ENCODE measurements around the gene ITSN1. TPM values are rescaled to one million over a fixed set of nuclear protein-coding genes. Genes with fewer than 3 reads are reported as not detected.

The ITSN1 gene
- total and polyA plus RNA-seq, 2 experiments from 2014 or later, result 77.9 to 95.7 TPM

GRCh38 chr21:33847588-33848248, 205.4 kb downstream of the ITSN1 start:
- H3K4me1 ChIP-seq (ENCODE audit: insufficient read depth), result no peaks in the 10 kb centered on the region
- H3K4me2 ChIP-seq, result no peak overlapping the region
- H3K27me3 ChIP-seq (ENCODE audit: insufficient read depth), result no peaks in the 10 kb centered on the region
- peaks cover 4% of the 10 kb centered on the region; the same call in 1 of the 3 replicates for H3K9me3 Mint-ChIP-seq
- H4K20me1 ChIP-seq (replicated peaks; ENCODE audit: insufficient read depth), result no peaks in the 10 kb centered on the region
- DNase-seq (ENCODE audit: low spot score) (no peak), ATAC-seq (no peak)
- H3K27ac Mint-ChIP-seq, result no peak overlapping the region
- peaks cover 9% of the 10 kb centered on the region for H3K4me1 Mint-ChIP-seq
- no peak for TF ChIP-seq ZNF331 (CRISPR knock-in tag; IDR thresholded peaks at IDR 0.05; ENCODE audit: low read depth)
- no peak for TF ChIP-seq CTCF (conservative IDR thresholded peaks at IDR 0.05; ENCODE audit: low read depth in 2 of 2)
- TF ChIP-seq, protein P1, sequence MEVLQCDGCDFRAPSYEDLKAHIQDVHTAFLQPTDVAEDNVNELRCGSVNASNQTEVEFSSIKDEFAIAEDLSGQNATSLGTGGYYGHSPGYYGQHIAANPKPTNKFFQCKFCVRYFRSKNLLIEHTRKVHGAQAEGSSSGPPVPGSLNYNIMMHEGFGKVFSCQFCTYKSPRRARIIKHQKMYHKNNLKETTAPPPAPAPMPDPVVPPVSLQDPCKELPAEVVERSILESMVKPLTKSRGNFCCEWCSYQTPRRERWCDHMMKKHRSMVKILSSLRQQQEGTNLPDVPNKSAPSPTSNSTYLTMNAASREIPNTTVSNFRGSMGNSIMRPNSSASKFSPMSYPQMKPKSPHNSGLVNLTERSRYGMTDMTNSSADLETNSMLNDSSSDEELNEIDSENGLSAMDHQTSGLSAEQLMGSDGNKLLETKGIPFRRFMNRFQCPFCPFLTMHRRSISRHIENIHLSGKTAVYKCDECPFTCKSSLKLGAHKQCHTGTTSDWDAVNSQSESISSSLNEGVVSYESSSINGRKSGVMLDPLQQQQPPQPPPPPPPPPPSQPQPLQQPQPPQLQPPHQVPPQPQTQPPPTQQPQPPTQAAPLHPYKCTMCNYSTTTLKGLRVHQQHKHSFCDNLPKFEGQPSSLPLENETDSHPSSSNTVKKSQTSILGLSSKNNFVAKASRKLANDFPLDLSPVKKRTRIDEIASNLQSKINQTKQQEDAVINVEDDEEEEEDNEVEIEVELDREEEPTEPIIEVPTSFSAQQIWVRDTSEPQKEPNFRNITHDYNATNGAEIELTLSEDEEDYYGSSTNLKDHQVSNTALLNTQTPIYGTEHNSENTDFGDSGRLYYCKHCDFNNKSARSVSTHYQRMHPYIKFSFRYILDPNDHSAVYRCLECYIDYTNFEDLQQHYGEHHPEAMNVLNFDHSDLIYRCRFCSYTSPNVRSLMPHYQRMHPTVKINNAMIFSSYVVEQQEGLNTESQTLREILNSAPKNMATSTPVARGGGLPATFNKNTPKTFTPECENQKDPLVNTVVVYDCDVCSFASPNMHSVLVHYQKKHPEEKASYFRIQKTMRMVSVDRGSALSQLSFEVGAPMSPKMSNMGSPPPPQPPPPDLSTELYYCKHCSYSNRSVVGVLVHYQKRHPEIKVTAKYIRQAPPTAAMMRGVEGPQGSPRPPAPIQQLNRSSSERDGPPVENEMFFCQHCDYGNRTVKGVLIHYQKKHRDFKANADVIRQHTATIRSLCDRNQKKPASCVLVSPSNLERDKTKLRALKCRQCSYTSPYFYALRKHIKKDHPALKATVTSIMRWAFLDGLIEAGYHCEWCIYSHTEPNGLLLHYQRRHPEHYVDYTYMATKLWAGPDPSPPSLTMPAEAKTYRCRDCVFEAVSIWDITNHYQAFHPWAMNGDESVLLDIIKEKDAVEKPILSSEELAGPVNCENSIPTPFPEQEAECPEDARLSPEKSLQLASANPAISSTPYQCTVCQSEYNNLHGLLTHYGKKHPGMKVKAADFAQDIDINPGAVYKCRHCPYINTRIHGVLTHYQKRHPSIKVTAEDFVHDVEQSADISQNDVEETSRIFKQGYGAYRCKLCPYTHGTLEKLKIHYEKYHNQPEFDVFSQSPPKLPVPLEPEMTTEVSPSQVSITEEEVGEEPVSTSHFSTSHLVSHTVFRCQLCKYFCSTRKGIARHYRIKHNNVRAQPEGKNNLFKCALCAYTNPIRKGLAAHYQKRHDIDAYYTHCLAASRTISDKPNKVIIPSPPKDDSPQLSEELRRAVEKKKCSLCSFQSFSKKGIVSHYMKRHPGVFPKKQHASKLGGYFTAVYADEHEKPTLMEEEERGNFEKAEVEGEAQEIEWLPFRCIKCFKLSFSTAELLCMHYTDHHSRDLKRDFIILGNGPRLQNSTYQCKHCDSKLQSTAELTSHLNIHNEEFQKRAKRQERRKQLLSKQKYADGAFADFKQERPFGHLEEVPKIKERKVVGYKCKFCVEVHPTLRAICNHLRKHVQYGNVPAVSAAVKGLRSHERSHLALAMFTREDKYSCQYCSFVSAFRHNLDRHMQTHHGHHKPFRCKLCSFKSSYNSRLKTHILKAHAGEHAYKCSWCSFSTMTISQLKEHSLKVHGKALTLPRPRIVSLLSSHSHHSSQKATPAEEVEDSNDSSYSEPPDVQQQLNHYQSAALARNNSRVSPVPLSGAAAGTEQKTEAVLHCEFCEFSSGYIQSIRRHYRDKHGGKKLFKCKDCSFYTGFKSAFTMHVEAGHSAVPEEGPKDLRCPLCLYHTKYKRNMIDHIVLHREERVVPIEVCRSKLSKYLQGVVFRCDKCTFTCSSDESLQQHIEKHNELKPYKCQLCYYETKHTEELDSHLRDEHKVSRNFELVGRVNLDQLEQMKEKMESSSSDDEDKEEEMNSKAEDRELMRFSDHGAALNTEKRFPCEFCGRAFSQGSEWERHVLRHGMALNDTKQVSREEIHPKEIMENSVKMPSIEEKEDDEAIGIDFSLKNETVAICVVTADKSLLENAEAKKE (CRISPR knock-in tag; IDR thresholded peaks at IDR 0.05), result no peak
- no peak for TF ChIP-seq JUNB (IDR thresholded peaks at IDR 0.05; ENCODE audit: unreplicated experiment)
- no peak for TF ChIP-seq ETS1 (IDR thresholded peaks at IDR 0.05)
- no peak for TF ChIP-seq POLR2AphosphoS5 (IDR thresholded peaks at IDR 0.05; ENCODE audit: low read depth)
- TF ChIP-seq EZH2 (IDR thresholded peaks at IDR 0.05; ENCODE audit: low read depth, unreplicated experiment), result no peak
- no peak for TF ChIP-seq EZH2phosphoT487 (IDR thresholded peaks at IDR 0.05; ENCODE audit: unreplicated experiment)
- no peak for TF ChIP-seq REST (IDR thresholded peaks at IDR 0.05; ENCODE audit: unreplicated experiment)
- no peak for TF ChIP-seq ZNF114 (CRISPR knock-in tag; IDR thresholded peaks at IDR 0.05)
- no peak for TF ChIP-seq CREB1 (CRISPR knock-in tag; IDR thresholded peaks at IDR 0.05; ENCODE audit: low read depth)
- no peak for TF ChIP-seq NANOG (IDR thresholded peaks at IDR 0.05; ENCODE audit: borderline replicate concordance)
- no peak for TF ChIP-seq STAT1 (IDR thresholded peaks at IDR 0.05; ENCODE audit: unreplicated experiment)
- H3K4me3 ChIP-seq, result no peak overlapping the region
- no peaks in the 10 kb centered on the region for H3K79me2 ChIP-seq (replicated peaks; ENCODE audit: insufficient read depth)
- H2AFZ ChIP-seq, result no peak overlapping the region
- H3F3A ChIP-seq (replicated peaks; ENCODE audit: low read depth), result no peaks in the 10 kb centered on the region
- H3K36me3 ChIP-seq (ENCODE audit: insufficient read depth), result no peaks in the 10 kb centered on the region
- H3K27me3 Mint-ChIP-seq (ENCODE audit: insufficient read depth, low read depth, poor library complexity), result peaks cover 16% of the 10 kb centered on the region
- peaks cover 3% of the 10 kb centered on the region; the same call in 1 of the 3 replicates for H3K36me3 Mint-ChIP-seq (ENCODE audit: low read depth)
- H3K4me3 Mint-ChIP-seq, result no peak overlapping the region; the same call in 2 of the 3 replicates
- H3K27ac ChIP-seq (ENCODE audit: low read depth), result no peak overlapping the region
- no peaks in the 10 kb centered on the region for H3K9me2 ChIP-seq (ENCODE audit: insufficient read depth)
